A673 (cell line): ENCODE measurements around the gene MRGPRX2.

Experiments used
- EZH2 ChIP-seq: fragments of 200-600 bp; sonication (generic); IDR thresholded peaks from 2 replicates; pipeline ENCODE4 v1.6.1; 2017; ENCODE audit warnings: borderline replicate concordance, low read depth, mild to moderate bottlenecking, mixed read lengths, antibody characterized with exemption, low read length; ENCODE audit not compliant: poor library complexity, severe bottlenecking
- TF ChIP-seq, protein P1 (sequence below): fragments of 300-800, 200-600 bp; sonication (generic); conservative IDR thresholded peaks from 2 replicates; pipeline ENCODE4 v1.5.1; 2017; ENCODE audit warnings: low read depth, mild to moderate bottlenecking, antibody characterized with exemption, low read length, moderate library complexity, mixed read lengths

DNA sequence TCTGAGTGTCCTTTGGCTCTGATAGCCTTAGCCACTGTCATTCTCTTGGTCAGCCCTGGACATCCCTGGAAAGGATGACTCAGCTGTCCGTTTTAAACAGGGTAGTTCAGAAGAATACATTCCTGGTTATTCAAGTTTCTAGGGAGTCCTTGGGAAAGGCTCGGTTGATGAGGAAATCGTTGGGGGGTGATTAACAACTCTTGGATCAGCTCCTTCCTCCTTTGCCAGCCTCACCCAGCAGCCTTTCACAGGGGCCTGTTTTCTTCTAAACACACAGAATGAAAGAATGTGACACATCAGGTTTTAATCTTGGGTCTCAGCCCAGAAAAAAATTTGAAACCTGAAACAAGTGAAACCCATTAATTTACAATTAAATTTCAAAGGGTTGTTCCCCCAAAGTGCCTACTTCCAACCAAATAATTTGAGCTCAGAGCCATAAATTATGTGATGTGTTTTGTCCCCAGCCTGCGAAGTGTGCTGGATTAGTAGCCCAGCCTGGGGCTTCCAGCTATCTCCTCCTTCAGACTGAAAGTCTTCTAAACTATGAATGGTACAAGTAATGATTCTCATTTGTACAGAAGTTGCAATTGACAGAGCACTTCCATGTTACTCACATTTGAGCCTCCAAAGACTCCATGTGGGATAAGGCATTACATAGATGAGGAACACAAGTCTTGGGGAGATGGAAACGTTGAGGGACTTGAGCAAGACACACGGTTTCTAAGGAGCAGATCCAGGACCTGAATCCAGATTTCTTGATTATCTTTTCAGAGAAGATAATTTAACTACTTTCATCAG lies 19.3 kb upstream of the MRGPRX2 start:
- TF ChIP-seq, protein P1, sequence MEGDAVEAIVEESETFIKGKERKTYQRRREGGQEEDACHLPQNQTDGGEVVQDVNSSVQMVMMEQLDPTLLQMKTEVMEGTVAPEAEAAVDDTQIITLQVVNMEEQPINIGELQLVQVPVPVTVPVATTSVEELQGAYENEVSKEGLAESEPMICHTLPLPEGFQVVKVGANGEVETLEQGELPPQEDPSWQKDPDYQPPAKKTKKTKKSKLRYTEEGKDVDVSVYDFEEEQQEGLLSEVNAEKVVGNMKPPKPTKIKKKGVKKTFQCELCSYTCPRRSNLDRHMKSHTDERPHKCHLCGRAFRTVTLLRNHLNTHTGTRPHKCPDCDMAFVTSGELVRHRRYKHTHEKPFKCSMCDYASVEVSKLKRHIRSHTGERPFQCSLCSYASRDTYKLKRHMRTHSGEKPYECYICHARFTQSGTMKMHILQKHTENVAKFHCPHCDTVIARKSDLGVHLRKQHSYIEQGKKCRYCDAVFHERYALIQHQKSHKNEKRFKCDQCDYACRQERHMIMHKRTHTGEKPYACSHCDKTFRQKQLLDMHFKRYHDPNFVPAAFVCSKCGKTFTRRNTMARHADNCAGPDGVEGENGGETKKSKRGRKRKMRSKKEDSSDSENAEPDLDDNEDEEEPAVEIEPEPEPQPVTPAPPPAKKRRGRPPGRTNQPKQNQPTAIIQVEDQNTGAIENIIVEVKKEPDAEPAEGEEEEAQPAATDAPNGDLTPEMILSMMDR, result no peak
- TF ChIP-seq EZH2, result no peak
